Kidney (tissue), 14 donors: Measurements from ENCODE around the gene DHRS11. TPM values are rescaled to one million over a fixed set of nuclear protein-coding genes. Genes with fewer than 3 reads are reported as not detected.

Experiments
- DNase-seq, 5 donors: peaks; one replicate each; pipeline ENCODE4 v3.0.0-alpha.2; 2013 to 2020
- FAIRE-seq: peaks from 2 replicates; lab custom pipeline; 2012; peaks lifted over from hg19 to GRCh38; lab: Jason Lieb, UNC
- H3K27ac ChIP-seq, 2 donors: one replicate each; pipeline ENCODE4 v1.7.0; 2013; ENCODE audit warnings: low read depth in 2 of 2, low read length in 2 of 2, inconsistent platforms in 1 of 2
- H3K27me3 ChIP-seq: one replicate; pipeline ENCODE4 v1.7.1; 2013; ENCODE audit warnings: low read length, inconsistent platforms; ENCODE audit not compliant: control insufficient read depth, insufficient read depth
- H3K36me3 ChIP-seq, 3 donors: one replicate each; pipeline versions ENCODE4 v1.7.0 to v1.7.1; 2013; ENCODE audit warnings: low read length in 3 of 3, control low read depth in 1 of 3, inconsistent platforms in 1 of 3; ENCODE audit not compliant: insufficient read depth in 3 of 3, control insufficient read depth in 2 of 3
- H3K4me1 ChIP-seq, 3 donors: one replicate each; pipeline versions ENCODE4 v1.7.0 to v1.7.1; 2013; ENCODE audit warnings: low read length in 3 of 3, inconsistent platforms in 1 of 3, low read depth in 1 of 3; ENCODE audit not compliant: control insufficient read depth in 2 of 3, insufficient read depth in 2 of 3
- H3K4me3 ChIP-seq, 3 donors: one replicate each; pipeline versions ENCODE4 v1.7.0 to v1.8.1; 2013; ENCODE audit warnings: low read length in 3 of 3, control low read depth in 1 of 3, inconsistent platforms in 1 of 3
- H3K9ac ChIP-seq, 3 donors: one replicate each; pipeline versions ENCODE4 v1.7.0 to v1.7.1; 2013; ENCODE audit warnings: low read length in 3 of 3, control low read depth in 1 of 3, inconsistent platforms in 1 of 3
- H3K9me3 ChIP-seq, 3 donors: one replicate each; pipeline versions ENCODE4 v1.7.0 to v1.7.1; 2013; ENCODE audit warnings: low read length in 3 of 3, control low read depth in 1 of 3, inconsistent platforms in 1 of 3; ENCODE audit not compliant: control insufficient read depth in 2 of 3, insufficient read depth in 1 of 3
- intact Hi-C: fragments of 100-400 bp; cut with DNase I; formaldehyde crosslinking; loops from one replicate; pipeline ENCODE4 v1.11.1; 2022
- polyA plus RNA-seq: library from polyadenylated mRNA; stranded (reverse); fragments of 350-450 nt; fragmentation: Illumina TruSeq; extraction: RNeasy Lipid Tissue Mini Kit (QIAGEN cat#74804); gene quantifications from one replicate; pipeline ENCODE4 v1.2.3, GENCODE V29; 2014; ENCODE audit warnings: low read depth, low replicate concordance; ENCODE audit not compliant: insufficient read depth
- total RNA-seq: library from RNA; stranded (reverse); fragmentation: NEBNext Ultra II Directional; extraction: Animal tissue kit (Norgen Biotek cat#: 25700); gene quantifications from one replicate; pipeline ENCODE4 v1.2.1, GENCODE V29; 2021
- TF ChIP-seq, protein P1 (sequence below): IDR thresholded peaks from 3 replicates; pipeline ENCODE4 v1.5.1; 2012; ENCODE audit warnings: mild to moderate bottlenecking, moderate library complexity, borderline replicate concordance; ENCODE audit not compliant: insufficient read depth; ENCODE audit errors: extremely low read depth
- donor health status: control.
- donor health status: control.
- donor health status: control.
- donor health status: control.
- donor health status: control.
- donor health status: DM: yes; HTN: yes; CAD: no.
- donor health status: Normal renal cell carcinoma (clear cell type).

DHRS11 gene
- total and polyA plus RNA-seq, 2 donors from 2014 or later: 11.8 to 40.7 TPM

DNA sequence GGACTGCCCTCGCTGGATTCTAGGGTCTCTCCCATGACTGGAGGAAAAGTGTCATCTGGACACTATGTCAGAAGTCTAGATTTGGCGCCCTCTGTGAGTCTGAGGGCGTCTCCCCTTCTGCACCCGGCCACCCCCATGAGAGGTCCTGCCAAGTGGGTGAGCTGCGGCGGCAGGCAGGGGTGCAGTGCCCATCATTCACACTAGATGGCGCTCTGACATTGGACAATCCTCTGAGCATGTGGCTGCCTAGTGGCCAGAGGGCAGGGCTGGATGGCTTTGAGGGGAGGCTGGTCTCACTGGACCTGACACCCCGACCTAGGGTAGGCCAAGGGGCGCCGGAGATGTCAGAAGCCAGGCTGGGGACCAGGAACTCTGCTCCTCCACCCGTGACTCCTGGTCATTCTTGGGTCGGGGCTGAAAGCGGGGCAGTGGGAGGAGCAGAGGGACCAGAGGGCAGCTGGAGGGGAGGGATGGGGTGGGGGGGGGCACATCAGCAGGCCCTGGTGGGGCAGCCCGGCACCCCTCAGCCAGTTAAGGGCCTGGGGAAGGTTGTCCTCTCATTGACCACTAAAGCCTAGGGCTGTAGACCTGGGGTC lies 37.7 kb downstream of the DHRS11 start:
- H3K9ac ChIP-seq: no peak overlapping the region
- no peak overlapping the region for H3K4me3 ChIP-seq
- H3K4me1 ChIP-seq: no peaks in the 10 kb centered on the region
- H3K36me3 ChIP-seq: no peaks in the 10 kb centered on the region
- TF ChIP-seq, protein P1, sequence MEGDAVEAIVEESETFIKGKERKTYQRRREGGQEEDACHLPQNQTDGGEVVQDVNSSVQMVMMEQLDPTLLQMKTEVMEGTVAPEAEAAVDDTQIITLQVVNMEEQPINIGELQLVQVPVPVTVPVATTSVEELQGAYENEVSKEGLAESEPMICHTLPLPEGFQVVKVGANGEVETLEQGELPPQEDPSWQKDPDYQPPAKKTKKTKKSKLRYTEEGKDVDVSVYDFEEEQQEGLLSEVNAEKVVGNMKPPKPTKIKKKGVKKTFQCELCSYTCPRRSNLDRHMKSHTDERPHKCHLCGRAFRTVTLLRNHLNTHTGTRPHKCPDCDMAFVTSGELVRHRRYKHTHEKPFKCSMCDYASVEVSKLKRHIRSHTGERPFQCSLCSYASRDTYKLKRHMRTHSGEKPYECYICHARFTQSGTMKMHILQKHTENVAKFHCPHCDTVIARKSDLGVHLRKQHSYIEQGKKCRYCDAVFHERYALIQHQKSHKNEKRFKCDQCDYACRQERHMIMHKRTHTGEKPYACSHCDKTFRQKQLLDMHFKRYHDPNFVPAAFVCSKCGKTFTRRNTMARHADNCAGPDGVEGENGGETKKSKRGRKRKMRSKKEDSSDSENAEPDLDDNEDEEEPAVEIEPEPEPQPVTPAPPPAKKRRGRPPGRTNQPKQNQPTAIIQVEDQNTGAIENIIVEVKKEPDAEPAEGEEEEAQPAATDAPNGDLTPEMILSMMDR: peak; percentile 98
- DNase-seq (peak; percentile 79 to 91 (median 83)), FAIRE-seq (no peak)
- H3K27me3 ChIP-seq: peaks cover 2% of the 10 kb centered on the region
- H3K9me3 ChIP-seq: no peaks in the 10 kb centered on the region
- intact Hi-C loops: loop anchor here (10.0 kb wide), 1 partner anchor 425 kb away; no protein-coding TSS in a partner anchor
- no peak overlapping the region for H3K27ac ChIP-seq

DNA sequence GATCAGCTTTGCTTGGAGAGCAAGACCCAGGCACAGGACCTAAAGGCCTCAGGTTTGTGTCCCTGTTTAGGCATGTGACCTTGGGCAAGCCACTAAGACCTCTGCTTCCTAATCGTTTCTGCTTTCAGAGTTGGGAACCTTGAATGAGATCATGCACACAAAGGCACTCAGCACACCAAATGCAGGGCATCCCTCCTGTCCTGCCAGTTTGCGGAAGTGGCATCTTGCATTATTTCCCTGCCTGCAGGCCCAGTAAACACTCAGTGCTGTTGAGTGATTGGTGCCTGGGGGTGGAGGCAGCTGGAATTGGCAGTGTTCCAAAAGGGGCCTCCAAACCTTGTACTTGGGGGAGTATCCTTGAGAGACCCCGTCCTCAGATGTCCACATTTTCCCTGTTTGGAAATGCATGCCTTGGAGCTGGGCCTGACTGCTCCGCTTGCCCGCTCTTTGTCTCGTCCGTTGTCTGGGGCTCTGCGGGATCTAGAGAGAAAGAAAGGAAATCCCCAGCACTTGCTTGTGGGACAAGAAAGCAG lies 38.4 kb downstream of the DHRS11 start:
- intact Hi-C loops: loop anchor here (10.0 kb wide), 1 partner anchor 425 kb away; no protein-coding TSS in a partner anchor
- Histone ChIP-seq H3K4me1 (no peaks in the 10 kb centered on the region), H3K4me3 (no peak overlapping the region), H3K36me3 (no peaks in the 10 kb centered on the region), H3K27ac (no peak overlapping the region), H3K9ac (no peak overlapping the region), H3K9me3 (no peaks in the 10 kb centered on the region), H3K27me3 (peaks cover 2% of the 10 kb centered on the region)
- FAIRE-seq (no peak), DNase-seq (no peak)
- TF ChIP-seq, protein P1: no peak

DNA sequence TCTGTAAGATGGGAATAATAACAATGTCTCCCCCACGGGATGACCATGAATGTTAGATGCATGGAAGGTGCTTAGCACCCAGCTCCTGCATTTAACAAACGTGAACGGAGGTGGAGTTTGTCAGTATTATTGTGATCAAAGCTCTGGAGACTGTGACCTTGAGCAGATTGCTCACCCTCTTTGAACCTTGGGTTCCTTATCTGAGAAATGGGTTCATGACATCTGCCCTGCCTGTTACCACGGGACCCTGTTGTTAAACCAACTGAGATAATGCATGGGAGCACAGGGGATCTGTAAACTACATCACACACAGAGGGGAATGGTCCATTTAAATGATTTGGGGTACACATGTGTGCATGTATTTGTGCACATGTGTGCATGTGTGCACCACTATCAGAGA lies 39.3 kb downstream of the DHRS11 start:
- Histone ChIP-seq H3K36me3 (no peaks in the 10 kb centered on the region), H3K9me3 (no peaks in the 10 kb centered on the region), H3K27me3 (peaks cover 2% of the 10 kb centered on the region), H3K4me3 (no peak overlapping the region), H3K9ac (no peak overlapping the region), H3K27ac (no peak overlapping the region), H3K4me1 (no peaks in the 10 kb centered on the region)
- FAIRE-seq (no peak), DNase-seq (no peak)
- TF ChIP-seq, protein P1: no peak
- intact Hi-C loops: no loop called here
